ENCODE measurements around the gene SRSF3.
"Not testable (repeated sequence)": the region's sequence is repeated elsewhere in the genome, so short reads cannot be mapped to it uniquely, and the experiment has no call there.

The SRSF3 gene

GRCh38 chr6:36608788-36609563 lies 14.8 kb downstream of the SRSF3 start:
- Histone ChIP-seq H3K9ac (ENCODE audit: low read length) (no peak overlapping the region), H3K27me3 (ENCODE audit: control insufficient read depth, insufficient read depth, low read length) (no peaks in the 10 kb centered on the region), H3K36me3 (ENCODE audit: control insufficient read depth, insufficient read depth, low read length) (peaks cover 4% of the 10 kb centered on the region), H3K4me1 (ENCODE audit: control insufficient read depth, insufficient read depth, low read length) (peaks cover 49% of the 10 kb centered on the region), H3K4me3 (ENCODE audit: low read length) (no peak overlapping the region), H3K9me3 (ENCODE audit: control insufficient read depth, low read length) (no peaks in the 10 kb centered on the region)

DNA sequence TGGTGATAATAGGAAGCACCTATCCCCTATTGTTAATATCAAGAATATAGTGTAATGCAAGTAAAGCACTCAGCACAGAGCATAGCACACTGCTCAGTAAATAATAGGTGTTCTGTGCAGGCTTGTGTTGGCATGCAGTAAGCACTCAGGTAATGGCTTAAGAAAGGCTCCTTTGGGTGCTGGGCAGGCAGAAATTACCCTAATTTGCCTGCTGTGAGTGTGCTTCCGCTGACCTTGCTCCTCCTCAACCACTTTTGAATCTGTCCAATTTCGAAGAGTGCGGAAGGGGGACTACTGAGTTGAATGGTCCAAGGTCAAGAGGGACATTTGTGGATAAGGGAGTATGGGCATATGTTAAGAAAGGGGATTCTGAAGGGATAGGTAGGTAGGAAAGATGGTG lies 15.4 kb downstream of the SRSF3 start:
- Histone ChIP-seq H3K36me3 (ENCODE audit: control insufficient read depth, insufficient read depth, low read length) (no peaks in the 10 kb centered on the region), H3K27me3 (ENCODE audit: control insufficient read depth, insufficient read depth, low read length) (no peaks in the 10 kb centered on the region)

GRCh38 chr6:36610041-36610955 lies 16.1 kb downstream of the SRSF3 start:
- Histone ChIP-seq H3K4me3 (ENCODE audit: low read length) (no peak overlapping the region), H3K9ac (ENCODE audit: low read length) (no peak overlapping the region), H3K27me3 (ENCODE audit: control insufficient read depth, insufficient read depth, low read length) (no peaks in the 10 kb centered on the region), H3K36me3 (ENCODE audit: control insufficient read depth, insufficient read depth, low read length) (no peaks in the 10 kb centered on the region), H3K9me3 (ENCODE audit: control insufficient read depth, low read length) (no peaks in the 10 kb centered on the region), H3K4me1 (ENCODE audit: control insufficient read depth, insufficient read depth, low read length) (peaks cover 38% of the 10 kb centered on the region)

More for the DNA sequence above, 15.4 kb downstream of the SRSF3 start:
- no peak overlapping the region for H3K4me3 ChIP-seq (ENCODE audit: low read length)
- peaks cover 43% of the 10 kb centered on the region for H3K4me1 ChIP-seq (ENCODE audit: control insufficient read depth, insufficient read depth, low read length)
- no peak overlapping the region for H3K9ac ChIP-seq (ENCODE audit: low read length)
- H3K9me3 ChIP-seq (ENCODE audit: control insufficient read depth, low read length), result no peaks in the 10 kb centered on the region

DNA sequence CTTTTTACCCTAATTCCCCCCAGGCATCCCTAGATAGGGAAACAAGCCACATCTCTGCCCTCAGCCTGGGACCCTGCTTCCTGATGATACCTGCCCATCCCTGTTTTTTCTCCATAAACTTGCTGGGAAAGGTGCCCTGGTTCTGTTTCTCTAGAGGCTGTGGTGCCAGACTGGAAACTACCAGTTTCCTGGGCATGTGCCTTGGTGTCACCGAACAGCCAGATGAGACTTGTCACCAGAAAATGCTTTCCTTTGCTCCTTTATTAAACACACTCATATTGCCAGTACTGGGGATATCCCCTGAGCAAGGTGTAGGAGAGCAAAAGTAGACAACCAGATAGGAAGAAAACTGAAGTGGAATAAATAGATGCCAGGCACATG lies 16.8 kb downstream of the SRSF3 start:
- no peaks in the 10 kb centered on the region for H3K27me3 ChIP-seq (ENCODE audit: control insufficient read depth, insufficient read depth, low read length)
- no peaks in the 10 kb centered on the region for H3K36me3 ChIP-seq (ENCODE audit: control insufficient read depth, insufficient read depth, low read length)
- H3K9me3 ChIP-seq (ENCODE audit: control insufficient read depth, low read length), result no peaks in the 10 kb centered on the region
- H3K9ac ChIP-seq (ENCODE audit: low read length), result no peak overlapping the region
- H3K4me3 ChIP-seq (ENCODE audit: low read length), result no peak overlapping the region
- H3K4me1 ChIP-seq (ENCODE audit: control insufficient read depth, insufficient read depth, low read length), result peaks cover 31% of the 10 kb centered on the region

DNA sequence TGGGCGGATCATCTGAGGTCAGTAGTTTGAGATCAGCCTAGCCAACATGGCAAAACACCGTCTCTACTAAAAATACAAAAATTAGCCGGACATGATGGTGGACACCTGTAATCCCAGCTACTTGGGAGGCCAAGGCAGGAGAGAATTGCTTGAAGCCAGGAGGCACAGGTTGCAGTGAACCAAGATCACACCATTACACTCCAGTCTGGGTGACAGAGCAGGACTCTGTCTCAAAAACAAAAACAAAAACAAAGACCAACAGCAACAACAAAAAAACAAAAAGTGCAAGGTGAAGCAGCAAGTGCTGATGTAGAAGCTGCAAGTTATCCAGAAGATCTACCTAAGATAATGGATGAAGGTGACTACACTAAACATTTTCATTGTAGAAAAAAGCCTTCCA lies 17.5 kb downstream of the SRSF3 start:
- peaks cover 34% of the 10 kb centered on the region for H3K4me1 ChIP-seq (ENCODE audit: control insufficient read depth, insufficient read depth, low read length)
- not testable (repeated sequence) for H3K9me3 ChIP-seq (ENCODE audit: control insufficient read depth, low read length); H3K9ac ChIP-seq (ENCODE audit: low read length); H3K27me3 ChIP-seq (ENCODE audit: control insufficient read depth, insufficient read depth, low read length); H3K4me3 ChIP-seq (ENCODE audit: low read length); H3K36me3 ChIP-seq (ENCODE audit: control insufficient read depth, insufficient read depth, low read length)

GRCh38 chr6:36612101-36612625 lies 18.0 kb downstream of the SRSF3 start:
- H3K9me3 ChIP-seq (ENCODE audit: control insufficient read depth, low read length), result no peaks in the 10 kb centered on the region
- no peak overlapping the region for H3K4me3 ChIP-seq (ENCODE audit: low read length)
- peaks cover 35% of the 10 kb centered on the region for H3K4me1 ChIP-seq (ENCODE audit: control insufficient read depth, insufficient read depth, low read length)
- no peaks in the 10 kb centered on the region for H3K36me3 ChIP-seq (ENCODE audit: control insufficient read depth, insufficient read depth, low read length)
- H3K9ac ChIP-seq (ENCODE audit: low read length), result no peak overlapping the region
- H3K27me3 ChIP-seq (ENCODE audit: control insufficient read depth, insufficient read depth, low read length), result no peaks in the 10 kb centered on the region

DNA sequence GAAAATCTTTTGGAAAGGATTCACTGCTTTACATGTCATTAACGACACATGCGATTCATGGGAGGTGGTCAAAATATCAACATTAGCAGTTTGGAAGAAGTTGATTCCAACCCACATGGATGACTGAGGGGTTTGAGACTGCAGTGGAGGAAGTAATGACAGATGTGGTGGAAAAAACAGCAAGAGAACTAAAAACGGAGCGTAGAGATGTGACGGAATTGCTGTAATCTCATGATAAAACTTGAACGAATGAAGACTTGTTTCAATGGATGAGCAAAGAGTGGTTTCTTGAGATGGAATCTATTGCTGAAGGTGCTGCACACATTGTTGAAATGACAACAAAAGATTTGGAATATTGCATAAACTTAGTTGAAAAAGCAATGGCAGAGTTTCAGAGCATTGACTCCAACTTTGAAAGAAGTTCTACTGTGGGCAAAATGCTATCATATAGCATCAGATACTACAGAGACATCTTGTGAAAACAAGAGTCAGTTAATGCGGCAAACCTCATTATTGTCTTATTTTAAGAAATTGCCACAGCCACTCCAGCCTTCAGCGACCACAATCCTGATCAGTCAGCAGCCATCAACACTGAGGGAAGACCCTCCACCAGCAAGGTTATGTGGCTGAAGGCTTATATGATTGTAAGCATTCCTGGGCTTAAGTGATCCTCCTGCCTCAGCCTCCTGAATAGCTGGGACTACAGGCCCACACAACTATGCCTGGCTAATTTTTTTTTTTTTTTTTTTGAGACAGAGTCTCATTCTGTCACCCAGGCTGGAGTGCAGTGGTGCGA lies 19.2 kb downstream of the SRSF3 start:
- Histone ChIP-seq H3K4me1 (ENCODE audit: control insufficient read depth, insufficient read depth, low read length) (peaks cover 34% of the 10 kb centered on the region), H3K36me3 (ENCODE audit: control insufficient read depth, insufficient read depth, low read length) (no peaks in the 10 kb centered on the region), H3K9me3 (ENCODE audit: control insufficient read depth, low read length) (no peaks in the 10 kb centered on the region), H3K4me3 (ENCODE audit: low read length) (no peak overlapping the region), H3K27me3 (ENCODE audit: control insufficient read depth, insufficient read depth, low read length) (no peaks in the 10 kb centered on the region), H3K9ac (ENCODE audit: low read length) (no peak overlapping the region)

DNA sequence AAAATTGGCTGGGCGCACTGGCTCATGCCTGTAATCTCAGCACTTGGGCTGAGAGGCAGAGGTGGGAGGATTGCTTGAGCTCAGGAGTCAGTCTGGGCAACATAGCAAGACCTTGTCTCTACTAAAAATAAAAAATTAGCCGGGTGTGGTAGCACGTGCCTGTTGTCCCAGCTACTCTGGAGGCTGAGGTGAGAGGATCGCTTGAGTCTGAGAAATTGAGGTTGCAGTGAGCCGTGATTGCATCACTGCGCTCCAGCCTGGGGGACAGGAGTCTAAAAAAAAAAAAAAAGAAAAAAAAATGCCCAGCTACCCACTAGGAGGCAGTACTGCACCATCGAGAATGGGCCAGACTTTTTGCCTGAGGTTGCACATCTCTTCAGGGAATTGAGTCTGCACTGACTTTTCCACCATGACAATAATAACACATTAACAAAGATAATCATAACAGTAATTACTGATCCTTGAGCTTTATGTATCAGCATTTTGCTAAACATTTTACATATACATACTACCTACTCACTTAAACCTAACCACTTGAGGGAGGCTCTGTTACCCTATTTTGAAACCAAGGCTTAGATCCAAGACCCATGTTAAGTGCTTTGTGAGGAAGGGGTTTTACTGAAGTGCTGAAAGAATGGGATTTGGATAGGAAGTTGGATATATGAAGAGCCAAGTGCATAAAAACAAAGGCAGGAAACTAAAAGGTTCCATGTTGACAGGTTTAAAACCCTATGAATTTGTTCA lies 21.0 kb downstream of the SRSF3 start:
- Histone ChIP-seq H3K9me3 (ENCODE audit: control insufficient read depth, low read length) (no peaks in the 10 kb centered on the region), H3K27me3 (ENCODE audit: control insufficient read depth, insufficient read depth, low read length) (no peaks in the 10 kb centered on the region), H3K9ac (ENCODE audit: low read length) (no peak overlapping the region), H3K36me3 (ENCODE audit: control insufficient read depth, insufficient read depth, low read length) (no peaks in the 10 kb centered on the region), H3K4me3 (ENCODE audit: low read length) (no peak overlapping the region), H3K4me1 (ENCODE audit: control insufficient read depth, insufficient read depth, low read length) (peaks cover 28% of the 10 kb centered on the region)

GRCh38 chr6:36616893-36617521 lies 22.8 kb downstream of the SRSF3 start:
- no peaks in the 10 kb centered on the region for H3K36me3 ChIP-seq (ENCODE audit: control insufficient read depth, insufficient read depth, low read length)
- no peaks in the 10 kb centered on the region for H3K9me3 ChIP-seq (ENCODE audit: control insufficient read depth, low read length)
- H3K27me3 ChIP-seq (ENCODE audit: control insufficient read depth, insufficient read depth, low read length), result no peaks in the 10 kb centered on the region
- peaks cover 28% of the 10 kb centered on the region for H3K4me1 ChIP-seq (ENCODE audit: control insufficient read depth, insufficient read depth, low read length)
- H3K9ac ChIP-seq (ENCODE audit: low read length), result no peak overlapping the region
- H3K4me3 ChIP-seq (ENCODE audit: low read length), result no peak overlapping the region

- Histone ChIP-seq H3K9ac (ENCODE audit: low read length) (no peak overlapping the region), H3K9me3 (ENCODE audit: control insufficient read depth, low read length) (no peaks in the 10 kb centered on the region), H3K4me3 (ENCODE audit: low read length) (no peak overlapping the region), H3K4me1 (ENCODE audit: control insufficient read depth, insufficient read depth, low read length) (peaks cover 36% of the 10 kb centered on the region), H3K27me3 (ENCODE audit: control insufficient read depth, insufficient read depth, low read length) (no peaks in the 10 kb centered on the region), H3K36me3 (ENCODE audit: control insufficient read depth, insufficient read depth, low read length) (no peaks in the 10 kb centered on the region)
Measured at GRCh38 chr6:36618366-36619355, 24.5 kb downstream of the SRSF3 start.

All from mucosa of stomach (tissue), 1 donor.